GM12878 (cell line): ENCODE data around the gene TRPV3. TPM values are rescaled to one million over a fixed set of nuclear protein-coding genes. Genes with fewer than 3 reads are reported as not detected.
A peak's percentile ranks its signal among the peaks of the same experiment; 100 is the strongest.

Source experiments
- BHLHE40 ChIP-seq, 2 experiments: fragments of 450-650 bp in 1 of 2; IDR thresholded peaks; 2 replicates each; pipeline ENCODE4 v1.6.1; 2011 to 2017; ENCODE audit warnings: low read depth in 2 of 2, borderline replicate concordance in 1 of 2, improper control_type of control experiment in 1 of 2, low read length in 1 of 2, mild to moderate bottlenecking in 1 of 2
- BMI1 ChIP-seq: fragments of 450-650 bp; IDR thresholded peaks from 2 replicates; pipeline ENCODE4 v1.6.1; 2016; ENCODE audit warnings: mild to moderate bottlenecking, moderate library complexity, borderline replicate concordance
- CBFB ChIP-seq: IDR thresholded peaks from 2 replicates; pipeline ENCODE4 v1.6.1; 2016; ENCODE audit warnings: antibody characterized with exemption, low read depth
- CREB1 ChIP-seq: IDR thresholded peaks from 2 replicates; pipeline ENCODE4 v1.6.1; 2012; ENCODE audit warnings: low read depth, mild to moderate bottlenecking, inconsistent platforms
- EZH2 ChIP-seq: IDR thresholded peaks from 2 replicates; pipeline ENCODE4 v1.6.1; 2012; ENCODE audit warnings: low read depth, mild to moderate bottlenecking, control low read depth, inconsistent platforms, low read length, borderline replicate concordance; ENCODE audit not compliant: control insufficient read depth
- GATAD2B ChIP-seq: fragments of 450-650 bp; conservative IDR thresholded peaks from 2 replicates; pipeline ENCODE4 v1.6.1; 2017; ENCODE audit warnings: low read depth, mild to moderate bottlenecking, moderate library complexity
- IKZF1 ChIP-seq: fragments of 450-650 bp; conservative IDR thresholded peaks from 2 replicates; pipeline ENCODE4 v1.6.1; 2017; ENCODE audit warnings: antibody characterized with exemption, mild to moderate bottlenecking
- JUND ChIP-seq: IDR thresholded peaks from 2 replicates; pipeline ENCODE4 v1.6.1; 2012; ENCODE audit warnings: low read depth, mild to moderate bottlenecking, low read length, improper control_type of control experiment, moderate library complexity
- MEF2A ChIP-seq: IDR thresholded peaks from 2 replicates; pipeline ENCODE4 v1.6.1; 2011; ENCODE audit warnings: low read depth, mild to moderate bottlenecking, low read length, moderate library complexity; ENCODE audit not compliant: insufficient read depth
- MYC ChIP-seq: IDR thresholded peaks from 2 replicates; pipeline ENCODE4 v1.6.1; 2011; ENCODE audit warnings: mild to moderate bottlenecking, low read length, moderate library complexity, inconsistent platforms; ENCODE audit not compliant: insufficient read depth, insufficient replicate concordance, insufficient read length, severe bottlenecking
- PAX5 ChIP-seq: IDR thresholded peaks from 2 replicates; pipeline ENCODE4 v1.6.1; 2011; ENCODE audit warnings: low read depth, low read length, borderline replicate concordance
- PML ChIP-seq: IDR thresholded peaks from 2 replicates; pipeline ENCODE4 v1.6.1; 2012; ENCODE audit warnings: low read length, inconsistent platforms
- RAD21 ChIP-seq: IDR thresholded peaks from 2 replicates; pipeline ENCODE4 v1.6.1; 2011; ENCODE audit warnings: mild to moderate bottlenecking, low read depth, low read length, moderate library complexity; ENCODE audit not compliant: insufficient read depth
- RELB ChIP-seq: fragments of 450-650 bp; IDR thresholded peaks from 2 replicates; pipeline ENCODE4 v1.6.1; 2017; ENCODE audit warnings: low read depth, mild to moderate bottlenecking, moderate library complexity
- REST ChIP-seq: IDR thresholded peaks from 2 replicates; pipeline ENCODE4 v1.6.1; 2012; ENCODE audit warnings: mild to moderate bottlenecking, low read depth, low read length
- SIN3A ChIP-seq: IDR thresholded peaks from 2 replicates; pipeline ENCODE4 v1.6.1; 2012; ENCODE audit warnings: low read depth, low read length, improper control_type of control experiment
- SIX5 ChIP-seq: IDR thresholded peaks from 2 replicates; pipeline ENCODE4 v1.6.1; 2011; ENCODE audit warnings: mild to moderate bottlenecking, low read depth, low read length, moderate library complexity; ENCODE audit not compliant: severe bottlenecking
- YY1 ChIP-seq: IDR thresholded peaks from 2 replicates; pipeline ENCODE4 v1.6.1; 2011; ENCODE audit warnings: low read depth, mild to moderate bottlenecking, low read length
- ZNF274 ChIP-seq: IDR thresholded peaks from one replicate; pipeline ENCODE4 v1.8.0; 2011; ENCODE audit not compliant: insufficient read length, insufficient read depth
- ZSCAN29 ChIP-seq: fragments of 450-650 bp; IDR thresholded peaks from 2 replicates; pipeline ENCODE4 v1.6.1; 2017; ENCODE audit warnings: mild to moderate bottlenecking, moderate library complexity
- ZZZ3 ChIP-seq: IDR thresholded peaks from 2 replicates; pipeline ENCODE4 v1.6.1; 2011; ENCODE audit warnings: low read depth; ENCODE audit not compliant: control insufficient read depth, insufficient read length
- polyA plus RNA-seq, 11 experiments: library from polyadenylated mRNA; depleted of rRNA in 4 of 11; unstranded in 6 of 11; stranded (reverse) in 5 of 11; fragments of >200 nt; fragmentation: Nextera tagmentation in 4 of 11; fragmentation: Illumina TruSeq in 1 of 11; extraction: Ambion mirVana in 4 of 11; extraction: Trizol in 1 of 11; gene quantifications; 1 replicate in 1 of 11; 2 replicates in 10 of 11; pipeline versions ENCODE4 v1.2.1 to v1.2.3, GENCODE V29; 2011 to 2016; ENCODE audit warnings: inconsistent platforms in 2 of 11, missing spikeins in 2 of 11, low read depth in 1 of 11
- total RNA-seq, 4 experiments: library from RNA; depleted of rRNA in 3 of 4; stranded (reverse); fragments of >200 nt in 3 of 4; fragmentation: Illumina TruSeq in 1 of 4; extraction: Trizol in 1 of 4; gene quantifications; 2 replicates each; pipeline versions ENCODE4 v1.2.1 to v1.2.3, GENCODE V29; 2013 to 2021
- TF ChIP-seq, protein P1 (sequence below): IDR thresholded peaks from 2 replicates; pipeline ENCODE4 v1.6.1; 2011; ENCODE audit warnings: borderline replicate concordance, low read depth, mild to moderate bottlenecking, moderate library complexity, mixed read lengths, low read length; ENCODE audit not compliant: insufficient read depth; ENCODE audit errors: extremely low read length
- TF ChIP-seq, protein P2 (sequence below): IDR thresholded peaks from 2 replicates; pipeline ENCODE4 v1.6.1; 2011; ENCODE audit warnings: low read depth, mild to moderate bottlenecking, low read length, moderate library complexity, borderline replicate concordance; ENCODE audit errors: extremely low read depth

Gene TRPV3
- total and polyA plus RNA-seq, 10 of the 15 experiments (the other 5 are each of a cell fraction or from before 2014, with no cell fraction given), result 0.52 to 12.0 (median 2.7) TPM

GRCh38 chr17:3557768-3558583 is at the start of gene TRPV3 (continued):
- TF ChIP-seq CBFB, result no peak
- TF ChIP-seq ZZZ3, result no peak
- no peak for TF ChIP-seq ZSCAN29
- no peak for TF ChIP-seq SIX5
- TF ChIP-seq MEF2A, result no peak
- TF ChIP-seq EZH2, result no peak
- peak; percentile 44; the same call in 1 of the 2 replicates for TF ChIP-seq SIN3A
- peak; percentile 65 to 84; a peak in 3 of 4 replicates for TF ChIP-seq BHLHE40 (IDR thresholded peaks at IDR 0.05; ENCODE audit: borderline replicate concordance in 1 of 2, low read depth in 2 of 2, low read length in 1 of 2)
- TF ChIP-seq ZNF274, result no peak
- TF ChIP-seq BMI1, result 0 out of 2 replicates have a peak, but pooled peaks have one; percentile 17
- peak; percentile 56; the same call in 1 of the 2 replicates for TF ChIP-seq JUND
- TF ChIP-seq RAD21, result no peak
- TF ChIP-seq MYC, result no peak
- TF ChIP-seq IKZF1, result peak; percentile 83
- TF ChIP-seq GATAD2B, result no peak
- 0 out of 2 replicates have a peak, but pooled peaks have one; percentile 16 for TF ChIP-seq CREB1
- peak; percentile 84; the same call in 1 of the 2 replicates for TF ChIP-seq PAX5
- TF ChIP-seq, protein P1, sequence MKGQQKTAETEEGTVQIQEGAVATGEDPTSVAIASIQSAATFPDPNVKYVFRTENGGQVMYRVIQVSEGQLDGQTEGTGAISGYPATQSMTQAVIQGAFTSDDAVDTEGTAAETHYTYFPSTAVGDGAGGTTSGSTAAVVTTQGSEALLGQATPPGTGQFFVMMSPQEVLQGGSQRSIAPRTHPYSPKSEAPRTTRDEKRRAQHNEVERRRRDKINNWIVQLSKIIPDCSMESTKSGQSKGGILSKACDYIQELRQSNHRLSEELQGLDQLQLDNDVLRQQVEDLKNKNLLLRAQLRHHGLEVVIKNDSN, result peak; percentile 90
- no peak for TF ChIP-seq REST
- TF ChIP-seq, protein P2, sequence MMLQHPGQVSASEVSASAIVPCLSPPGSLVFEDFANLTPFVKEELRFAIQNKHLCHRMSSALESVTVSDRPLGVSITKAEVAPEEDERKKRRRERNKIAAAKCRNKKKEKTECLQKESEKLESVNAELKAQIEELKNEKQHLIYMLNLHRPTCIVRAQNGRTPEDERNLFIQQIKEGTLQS, result 0 out of 2 replicates have a peak, but pooled peaks have one; percentile 34
- TF ChIP-seq RELB, result peak; percentile 75
- TF ChIP-seq PML, result peak; percentile 52; the same call in 1 of the 2 replicates
- TF ChIP-seq YY1, result no peak
